Ascending aorta (tissue), 2 donors: Measurements from ENCODE around the gene GPHN. TPM values are rescaled to one million over a fixed set of nuclear protein-coding genes. Genes with fewer than 3 reads are reported as not detected.

Experiments
- DNase-seq, 2 donors: peaks; one replicate each; pipeline ENCODE4 v3.0.0-alpha.2; 2019; ENCODE audit warnings: low spot score in 2 of 2
- H3K27ac ChIP-seq, 2 donors: fragments of 200-600 bp; sonication (generic); one replicate each; pipeline ENCODE4 v1.5.1; 2016 to 2017; ENCODE audit warnings: mild to moderate bottlenecking in 1 of 2
- H3K27me3 ChIP-seq: fragments of 200-600 bp; sonication (generic); one replicate; pipeline ENCODE4 v1.5.1; 2017
- H3K36me3 ChIP-seq, 2 donors: fragments of 200-600 bp; sonication (generic); one replicate each; pipeline ENCODE4 v1.5.1; 2016
- H3K4me1 ChIP-seq, 2 donors: fragments of 200-600 bp; sonication (generic); one replicate each; pipeline ENCODE4 v1.5.1; 2016 to 2017; ENCODE audit warnings: mild to moderate bottlenecking in 1 of 2
- H3K4me3 ChIP-seq, 2 donors: fragments of 200-600 bp; sonication (generic); one replicate each; pipeline ENCODE4 v1.5.1; 2016 to 2017; ENCODE audit warnings: mild to moderate bottlenecking in 1 of 2
- H3K9me3 ChIP-seq, 2 donors: fragments of 200-600 bp; sonication (generic); one replicate each; pipeline ENCODE4 v1.5.1; 2016
- intact Hi-C: fragments of 100-400 bp; cut with DNase I; formaldehyde crosslinking; loops from one replicate; pipeline ENCODE4 v1.15.1; 2023
- total RNA-seq: library from RNA; depleted of rRNA; stranded (reverse); fragments of >200 nt; gene quantifications from one replicate; pipeline ENCODE4 v1.1.0, GENCODE V29; 2016
- TF ChIP-seq, protein P1 (sequence below), 3 experiments: fragments of 200-600 bp in 2 of 3; fragments of 450-650 bp in 1 of 3; sonication (generic) in 2 of 3; IDR thresholded peaks; one replicate each; pipeline ENCODE4 v1.5.1; 2016 to 2019; ENCODE audit warnings: antibody characterized with exemption in 3 of 3, mild to moderate bottlenecking in 1 of 3, moderate library complexity in 1 of 3

The GPHN gene
- total RNA-seq, 1 donor from 2014 or later = 3.3 TPM

DNA sequence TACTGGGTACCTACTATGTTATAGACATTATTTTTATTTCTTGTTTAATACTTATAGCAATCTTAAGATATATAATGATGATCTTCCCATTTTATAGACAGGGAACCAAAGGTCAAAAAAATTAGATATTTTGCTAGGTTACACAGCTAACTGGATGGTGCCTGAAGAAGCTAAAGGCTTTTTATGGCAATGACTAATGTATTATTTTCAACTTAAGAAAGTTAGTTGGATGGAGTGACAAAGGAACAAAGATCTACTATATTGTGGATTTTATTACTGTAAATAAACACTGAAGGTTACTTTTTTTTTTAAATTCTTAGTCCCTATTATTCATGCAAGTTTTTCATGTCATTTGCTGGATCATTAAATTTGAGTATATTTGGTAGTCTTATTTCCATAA is 227.9 kb downstream of the GPHN start:
- intact Hi-C loops = no loop called here
- H3K36me3 ChIP-seq = no peaks in the 10 kb centered on the region
- no peaks in the 10 kb centered on the region for H3K9me3 ChIP-seq
- H3K27ac ChIP-seq = no peak overlapping the region
- H3K4me3 ChIP-seq = no peak overlapping the region
- TF ChIP-seq, protein P1, sequence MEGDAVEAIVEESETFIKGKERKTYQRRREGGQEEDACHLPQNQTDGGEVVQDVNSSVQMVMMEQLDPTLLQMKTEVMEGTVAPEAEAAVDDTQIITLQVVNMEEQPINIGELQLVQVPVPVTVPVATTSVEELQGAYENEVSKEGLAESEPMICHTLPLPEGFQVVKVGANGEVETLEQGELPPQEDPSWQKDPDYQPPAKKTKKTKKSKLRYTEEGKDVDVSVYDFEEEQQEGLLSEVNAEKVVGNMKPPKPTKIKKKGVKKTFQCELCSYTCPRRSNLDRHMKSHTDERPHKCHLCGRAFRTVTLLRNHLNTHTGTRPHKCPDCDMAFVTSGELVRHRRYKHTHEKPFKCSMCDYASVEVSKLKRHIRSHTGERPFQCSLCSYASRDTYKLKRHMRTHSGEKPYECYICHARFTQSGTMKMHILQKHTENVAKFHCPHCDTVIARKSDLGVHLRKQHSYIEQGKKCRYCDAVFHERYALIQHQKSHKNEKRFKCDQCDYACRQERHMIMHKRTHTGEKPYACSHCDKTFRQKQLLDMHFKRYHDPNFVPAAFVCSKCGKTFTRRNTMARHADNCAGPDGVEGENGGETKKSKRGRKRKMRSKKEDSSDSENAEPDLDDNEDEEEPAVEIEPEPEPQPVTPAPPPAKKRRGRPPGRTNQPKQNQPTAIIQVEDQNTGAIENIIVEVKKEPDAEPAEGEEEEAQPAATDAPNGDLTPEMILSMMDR (IDR thresholded peaks at IDR 0.05) = no peak
- no peaks in the 10 kb centered on the region for H3K27me3 ChIP-seq
- DNase-seq = no peak
- no peaks in the 10 kb centered on the region for H3K4me1 ChIP-seq

DNA sequence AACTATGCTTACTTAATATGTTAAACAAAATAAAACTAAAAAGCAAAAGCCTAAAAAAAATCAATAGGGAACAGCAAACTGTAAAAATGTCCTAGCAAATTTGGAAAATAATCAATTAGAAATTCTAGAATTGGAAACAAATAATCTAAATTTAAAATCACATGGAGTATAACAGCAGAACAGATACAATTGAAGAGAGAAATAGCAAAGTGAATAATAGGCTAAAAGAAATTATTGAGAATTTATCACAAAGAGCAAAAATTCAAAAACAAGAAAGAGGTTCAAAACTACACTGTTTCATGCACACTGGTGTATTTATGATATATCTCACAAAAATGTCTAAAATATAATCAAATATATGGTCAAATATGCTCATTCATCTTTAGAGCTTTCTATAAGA is 231.9 kb downstream of the GPHN start:
- Histone ChIP-seq H3K4me1 (no peaks in the 10 kb centered on the region), H3K27ac (no peak overlapping the region), H3K4me3 (no peak overlapping the region), H3K36me3 (no peaks in the 10 kb centered on the region), H3K9me3 (no peaks in the 10 kb centered on the region), H3K27me3 (no peaks in the 10 kb centered on the region)
- intact Hi-C loops = no loop called here
- no peak for DNase-seq
- TF ChIP-seq, protein P1 (IDR thresholded peaks at IDR 0.05) = no peak

DNA sequence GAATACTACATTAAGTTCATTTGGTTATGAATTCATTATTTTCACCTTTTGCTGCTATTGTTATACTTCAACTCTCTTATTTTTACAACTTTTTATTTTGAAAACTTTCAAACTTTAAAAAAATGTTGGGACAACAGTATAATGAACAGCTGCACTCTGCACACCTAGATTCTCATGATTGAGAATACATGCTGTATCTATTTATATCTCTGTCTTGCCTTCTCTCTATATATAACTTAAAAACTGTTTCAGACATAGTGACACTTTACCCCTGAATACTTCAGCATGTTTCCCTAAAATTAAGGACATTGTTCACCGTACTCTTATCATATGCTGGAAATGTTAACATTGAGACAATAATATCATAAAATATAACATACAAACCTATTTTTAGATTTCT is 237.1 kb downstream of the GPHN start:
- intact Hi-C loops = no loop called here
- no peaks in the 10 kb centered on the region for H3K36me3 ChIP-seq

DNA sequence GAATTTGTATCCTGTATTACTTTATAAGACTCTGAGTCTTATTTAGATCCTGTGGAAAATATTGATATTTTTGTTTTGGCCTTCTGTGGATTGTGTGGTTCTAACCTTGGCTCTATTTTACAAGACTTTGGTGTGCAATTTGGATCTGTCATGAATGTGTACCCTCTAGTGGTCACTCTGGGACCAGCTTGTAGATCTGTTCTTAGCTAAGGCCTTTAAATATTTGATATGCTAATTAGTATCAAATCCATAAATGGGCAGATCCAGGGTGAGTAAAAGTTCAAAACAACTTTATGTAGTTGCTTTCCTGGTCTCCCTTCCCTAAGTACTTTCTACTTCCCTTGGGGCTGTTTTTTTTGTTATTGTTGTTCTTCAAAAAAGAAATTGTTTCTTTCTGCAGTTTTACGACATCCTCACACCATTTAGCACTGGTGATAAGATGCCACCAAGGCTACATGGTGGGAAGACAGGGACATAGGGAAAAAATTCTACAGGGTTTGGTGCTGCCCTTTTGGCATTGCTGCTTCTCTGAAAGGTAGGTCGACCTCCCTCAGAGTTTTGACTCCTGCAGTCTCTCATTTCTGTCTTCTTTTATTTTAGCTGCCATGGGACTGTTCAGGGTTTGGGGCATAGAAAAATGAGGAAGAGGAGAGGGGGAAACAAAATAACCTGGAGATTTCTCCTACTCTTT is 238.5 kb downstream of the GPHN start:
- no peak overlapping the region for H3K27ac ChIP-seq
- H3K4me1 ChIP-seq = no peaks in the 10 kb centered on the region
- no peaks in the 10 kb centered on the region for H3K9me3 ChIP-seq
- H3K4me3 ChIP-seq = no peak overlapping the region
- intact Hi-C loops = no loop called here
- no peaks in the 10 kb centered on the region for H3K27me3 ChIP-seq
- H3K36me3 ChIP-seq = no peaks in the 10 kb centered on the region
- no peak for DNase-seq
- TF ChIP-seq, protein P1 (IDR thresholded peaks at IDR 0.05) = peak in 2 of 3 experiments; percentile 24 to 36

More for the DNA sequence above, 237.1 kb downstream of the GPHN start:
- Histone ChIP-seq H3K4me1 (no peaks in the 10 kb centered on the region), H3K4me3 (no peak overlapping the region), H3K27ac (no peak overlapping the region), H3K9me3 (no peaks in the 10 kb centered on the region), H3K27me3 (no peaks in the 10 kb centered on the region)
- no peak for DNase-seq
- TF ChIP-seq, protein P1 (IDR thresholded peaks at IDR 0.05) = no peak

DNA sequence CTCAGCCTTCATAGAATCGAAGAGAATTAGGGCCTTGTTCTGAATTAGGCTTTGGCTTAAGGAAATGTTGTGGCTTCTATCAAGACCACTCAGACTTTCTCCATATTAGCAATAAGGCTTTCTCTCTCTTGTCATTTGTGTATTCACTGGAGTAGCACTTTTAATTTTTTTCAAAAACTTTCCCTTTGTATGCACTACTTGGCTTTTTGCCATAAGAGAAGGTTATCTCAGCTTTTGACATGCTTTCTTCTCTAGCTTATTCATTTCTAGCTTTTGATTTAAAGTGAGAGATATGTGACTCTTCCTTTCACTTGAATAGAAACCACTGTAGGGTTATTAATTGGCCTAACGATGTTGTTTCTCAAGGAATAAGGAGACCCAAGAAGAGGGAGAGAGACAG is 244.2 kb downstream of the GPHN start:
- no peaks in the 10 kb centered on the region for H3K9me3 ChIP-seq
- H3K4me3 ChIP-seq = no peak overlapping the region
- no peaks in the 10 kb centered on the region for H3K4me1 ChIP-seq
- H3K36me3 ChIP-seq = no peaks in the 10 kb centered on the region
- no peak overlapping the region for H3K27ac ChIP-seq
- DNase-seq = no peak
- TF ChIP-seq, protein P1 (IDR thresholded peaks at IDR 0.05) = no peak
- intact Hi-C loops = no loop called here
- H3K27me3 ChIP-seq = no peaks in the 10 kb centered on the region
